A549 treated with ZK216348 at 1 μM for 4 hours (cell line): ENCODE data around the gene ATP6V1G3. TPM values are rescaled to one million over a fixed set of nuclear protein-coding genes. Genes with fewer than 3 reads are reported as not detected.

Source experiments
- total RNA-seq: library from RNA; stranded (reverse); fragments of 200-300 nt; extraction: Qiagen RNA extraction; gene quantifications from 5 replicates; pipeline ENCODE4 v1.2.3, GENCODE V29; 2022; ENCODE audit warnings: low read depth

The ATP6V1G3 gene
- total RNA-seq = not detected in 5 replicates

GRCh38 chr1:198540580-198540979 lies at the start of gene ATP6V1G3:
TSS of gene ATP6V1G3 (minus strand) at chr1:198540680. CDS start at chr1:198540650, 30 bp downstream.

Other genes with a start within 250 kb of the ATP6V1G3 start
- gene PTPRC, start 98.4 kb upstream of the ATP6V1G3 start, total RNA-seq = not detected in 5 replicates